HepG2 (cell line): ENCODE measurements around the gene EGFL8. TPM values are rescaled to one million over a fixed set of nuclear protein-coding genes. Genes with fewer than 3 reads are reported as not detected.

ENCODE experiments used
- AGO1 ChIP-seq: fragments of 200-400 bp; formaldehyde crosslinking; IDR thresholded peaks from 2 replicates; pipeline ENCODE4 v1.6.1; 2017; ENCODE audit warnings: mild to moderate bottlenecking, low read depth, low read length, moderate library complexity; ENCODE audit not compliant: poor library complexity, severe bottlenecking
- MTF1 ChIP-seq: sonication (generic); formaldehyde crosslinking; IDR thresholded peaks from 2 replicates; pipeline ENCODE4 v1.5.0; 2020; ENCODE audit warnings: missing genetic modification reagents
- RNF2 ChIP-seq: fragments of 450-650 bp; conservative IDR thresholded peaks from 2 replicates; pipeline ENCODE4 v1.6.1; 2016; ENCODE audit warnings: low read depth
- SOX13 ChIP-seq, 3 experiments: fragments of 450-650 bp in 1 of 3; sonication (generic) in 1 of 3; formaldehyde crosslinking in 1 of 3; IDR thresholded peaks in 2 of 3; conservative IDR thresholded peaks in 1 of 3; 2 replicates each; pipeline versions ENCODE4 v1.5.0 to v1.6.1; 2016 to 2020; ENCODE audit warnings: antibody characterized with exemption in 1 of 3, mild to moderate bottlenecking in 1 of 3, missing compliant biosample characterization in 1 of 3, missing genetic modification reagents in 1 of 3, moderate library complexity in 1 of 3
- U2AF1 ChIP-seq: fragments of 200-400 bp; formaldehyde crosslinking; optimal IDR thresholded peaks from 2 replicates; pipeline ENCODE3; 2017; ENCODE audit warnings: mild to moderate bottlenecking, low read depth, low read length
- ZC3H4 ChIP-seq: sonication (generic); formaldehyde crosslinking; IDR thresholded peaks from 2 replicates; pipeline ENCODE4 v1.4.0; 2020; ENCODE audit warnings: missing genetic modification reagents, borderline replicate concordance
- ZNF180 ChIP-seq: sonication (generic); formaldehyde crosslinking; IDR thresholded peaks from 2 replicates; pipeline ENCODE4 v1.4.0; 2020; ENCODE audit warnings: low read depth, missing genetic modification reagents, borderline replicate concordance
- polyA plus RNA-seq, 8 experiments: library from polyadenylated mRNA; depleted of rRNA in 3 of 8; stranded (reverse) in 7 of 8; unstranded in 1 of 8; fragments of >200 nt; fragmentation: Illumina TruSeq in 4 of 8; extraction: Trizol in 4 of 8; gene quantifications; 2 replicates each; pipeline versions ENCODE4 v1.2.1 to v1.2.3, GENCODE V29; 2011 to 2016; ENCODE audit warnings: low read depth in 4 of 8, missing spikeins in 1 of 8, mixed read lengths in 1 of 8; ENCODE audit not compliant: insufficient read depth in 1 of 8
- total RNA-seq, 5 experiments: library from RNA; depleted of rRNA; stranded (reverse); fragments of >200 nt; fragmentation: Illumina TruSeq; extraction: Trizol; gene quantifications; 2 replicates each; pipeline ENCODE4 v1.2.3, GENCODE V29; 2016; ENCODE audit warnings: low read depth in 1 of 5
- TF ChIP-seq, protein P1 (sequence below): sonication (generic); formaldehyde crosslinking; IDR thresholded peaks from 2 replicates; pipeline ENCODE4 v1.4.0; 2020; ENCODE audit warnings: missing genetic modification reagents, borderline replicate concordance
- TF ChIP-seq, protein P2 (sequence below): sonication (generic); formaldehyde crosslinking; IDR thresholded peaks from 2 replicates; pipeline ENCODE4 v1.8.0; 2022; ENCODE audit warnings: mild to moderate bottlenecking, missing genetic modification reagents, moderate library complexity
- TF ChIP-seq, protein P3 (sequence below): sonication (generic); formaldehyde crosslinking; IDR thresholded peaks from 2 replicates; pipeline ENCODE4 v1.4.0; 2020; ENCODE audit warnings: missing genetic modification reagents
- TF ChIP-seq, protein P4 (sequence below): sonication (generic); formaldehyde crosslinking; IDR thresholded peaks from 2 replicates; pipeline ENCODE4 v1.4.0; 2020; ENCODE audit warnings: missing genetic modification reagents
- TF ChIP-seq, protein P5 (sequence below): sonication (generic); formaldehyde crosslinking; conservative IDR thresholded peaks from 2 replicates; pipeline ENCODE4 v1.8.0; 2022; ENCODE audit warnings: mild to moderate bottlenecking, moderate library complexity, missing genetic modification reagents
- TF ChIP-seq, protein P6 (sequence below): fragments of 450-650 bp; IDR thresholded peaks from 2 replicates; pipeline ENCODE4 v1.6.1; 2017

EGFL8 gene
- total and polyA plus RNA-seq, 2 of the 13 experiments (the other 11 are each of a cell fraction or from before 2014, with no cell fraction given) = 10.0 to 11.5 TPM

DNA sequence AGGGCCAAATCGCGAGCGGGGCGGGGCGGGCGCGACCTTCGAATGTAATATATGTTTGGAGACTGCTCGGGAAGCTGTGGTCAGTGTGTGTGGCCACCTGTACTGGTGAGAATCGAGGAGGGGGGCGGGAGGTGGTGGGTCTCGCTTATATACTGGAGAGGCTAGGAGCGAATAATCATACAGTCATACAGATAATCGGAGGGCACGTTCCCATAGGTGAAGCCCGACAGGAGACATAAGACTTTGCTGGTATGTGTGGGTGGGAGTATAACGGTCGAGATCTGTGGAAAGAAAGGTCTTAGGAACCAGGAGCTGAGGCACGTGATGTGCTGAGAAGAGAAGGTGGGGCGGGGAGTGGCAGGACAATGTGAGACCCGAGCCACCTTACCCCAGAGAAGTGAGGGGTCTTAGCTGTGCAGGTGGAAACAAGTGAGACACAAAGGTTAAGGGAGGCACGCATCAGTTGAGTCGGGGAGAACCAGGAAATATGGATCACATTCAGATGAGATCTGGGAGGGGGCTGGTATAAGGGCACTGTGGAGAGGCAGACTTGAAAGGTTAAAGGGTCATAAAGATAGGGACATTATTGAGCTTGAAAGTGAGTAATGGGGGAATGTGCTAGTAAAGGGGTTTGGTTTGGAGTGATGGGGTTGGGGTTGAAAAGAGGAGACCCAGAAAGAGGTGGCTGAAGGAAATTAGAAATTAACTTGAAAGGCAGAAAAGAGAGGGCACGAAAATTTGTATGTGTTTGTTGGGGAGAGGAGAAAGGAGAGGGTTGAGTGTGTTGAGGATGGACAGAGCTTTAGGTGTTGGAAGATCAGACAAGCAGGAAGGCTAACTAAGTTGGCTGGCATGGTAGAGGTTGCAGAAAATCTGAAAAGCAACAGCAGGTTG is 14.4 kb downstream of the EGFL8 start (continued):
- TF ChIP-seq, protein P1, sequence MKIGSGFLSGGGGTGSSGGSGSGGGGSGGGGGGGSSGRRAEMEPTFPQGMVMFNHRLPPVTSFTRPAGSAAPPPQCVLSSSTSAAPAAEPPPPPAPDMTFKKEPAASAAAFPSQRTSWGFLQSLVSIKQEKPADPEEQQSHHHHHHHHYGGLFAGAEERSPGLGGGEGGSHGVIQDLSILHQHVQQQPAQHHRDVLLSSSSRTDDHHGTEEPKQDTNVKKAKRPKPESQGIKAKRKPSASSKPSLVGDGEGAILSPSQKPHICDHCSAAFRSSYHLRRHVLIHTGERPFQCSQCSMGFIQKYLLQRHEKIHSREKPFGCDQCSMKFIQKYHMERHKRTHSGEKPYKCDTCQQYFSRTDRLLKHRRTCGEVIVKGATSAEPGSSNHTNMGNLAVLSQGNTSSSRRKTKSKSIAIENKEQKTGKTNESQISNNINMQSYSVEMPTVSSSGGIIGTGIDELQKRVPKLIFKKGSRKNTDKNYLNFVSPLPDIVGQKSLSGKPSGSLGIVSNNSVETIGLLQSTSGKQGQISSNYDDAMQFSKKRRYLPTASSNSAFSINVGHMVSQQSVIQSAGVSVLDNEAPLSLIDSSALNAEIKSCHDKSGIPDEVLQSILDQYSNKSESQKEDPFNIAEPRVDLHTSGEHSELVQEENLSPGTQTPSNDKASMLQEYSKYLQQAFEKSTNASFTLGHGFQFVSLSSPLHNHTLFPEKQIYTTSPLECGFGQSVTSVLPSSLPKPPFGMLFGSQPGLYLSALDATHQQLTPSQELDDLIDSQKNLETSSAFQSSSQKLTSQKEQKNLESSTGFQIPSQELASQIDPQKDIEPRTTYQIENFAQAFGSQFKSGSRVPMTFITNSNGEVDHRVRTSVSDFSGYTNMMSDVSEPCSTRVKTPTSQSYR (CRISPR knock-in tag) = peak; percentile 50; the same call in 1 of the 2 replicates
- TF ChIP-seq RNF2 (no peak), AGO1 (no peak), U2AF1 (no peak), ZC3H4 (CRISPR knock-in tag) (0 out of 2 replicates have a peak, but pooled peaks have one; percentile 33), ZNF180 (CRISPR knock-in tag) (no peak), MTF1 (CRISPR knock-in tag) (no peak), SOX13 (IDR thresholded peaks at IDR 0.05) (no peak), SOX13 (CRISPR knock-in tag; conservative IDR thresholded peaks at IDR 0.05 in 1 of 2, IDR thresholded peaks at IDR 0.05 in 1 of 2) (no peak)
- TF ChIP-seq, protein P2, sequence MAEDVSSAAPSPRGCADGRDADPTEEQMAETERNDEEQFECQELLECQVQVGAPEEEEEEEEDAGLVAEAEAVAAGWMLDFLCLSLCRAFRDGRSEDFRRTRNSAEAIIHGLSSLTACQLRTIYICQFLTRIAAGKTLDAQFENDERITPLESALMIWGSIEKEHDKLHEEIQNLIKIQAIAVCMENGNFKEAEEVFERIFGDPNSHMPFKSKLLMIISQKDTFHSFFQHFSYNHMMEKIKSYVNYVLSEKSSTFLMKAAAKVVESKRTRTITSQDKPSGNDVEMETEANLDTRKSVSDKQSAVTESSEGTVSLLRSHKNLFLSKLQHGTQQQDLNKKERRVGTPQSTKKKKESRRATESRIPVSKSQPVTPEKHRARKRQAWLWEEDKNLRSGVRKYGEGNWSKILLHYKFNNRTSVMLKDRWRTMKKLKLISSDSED (CRISPR knock-in tag) = no peak
- TF ChIP-seq, protein P3, sequence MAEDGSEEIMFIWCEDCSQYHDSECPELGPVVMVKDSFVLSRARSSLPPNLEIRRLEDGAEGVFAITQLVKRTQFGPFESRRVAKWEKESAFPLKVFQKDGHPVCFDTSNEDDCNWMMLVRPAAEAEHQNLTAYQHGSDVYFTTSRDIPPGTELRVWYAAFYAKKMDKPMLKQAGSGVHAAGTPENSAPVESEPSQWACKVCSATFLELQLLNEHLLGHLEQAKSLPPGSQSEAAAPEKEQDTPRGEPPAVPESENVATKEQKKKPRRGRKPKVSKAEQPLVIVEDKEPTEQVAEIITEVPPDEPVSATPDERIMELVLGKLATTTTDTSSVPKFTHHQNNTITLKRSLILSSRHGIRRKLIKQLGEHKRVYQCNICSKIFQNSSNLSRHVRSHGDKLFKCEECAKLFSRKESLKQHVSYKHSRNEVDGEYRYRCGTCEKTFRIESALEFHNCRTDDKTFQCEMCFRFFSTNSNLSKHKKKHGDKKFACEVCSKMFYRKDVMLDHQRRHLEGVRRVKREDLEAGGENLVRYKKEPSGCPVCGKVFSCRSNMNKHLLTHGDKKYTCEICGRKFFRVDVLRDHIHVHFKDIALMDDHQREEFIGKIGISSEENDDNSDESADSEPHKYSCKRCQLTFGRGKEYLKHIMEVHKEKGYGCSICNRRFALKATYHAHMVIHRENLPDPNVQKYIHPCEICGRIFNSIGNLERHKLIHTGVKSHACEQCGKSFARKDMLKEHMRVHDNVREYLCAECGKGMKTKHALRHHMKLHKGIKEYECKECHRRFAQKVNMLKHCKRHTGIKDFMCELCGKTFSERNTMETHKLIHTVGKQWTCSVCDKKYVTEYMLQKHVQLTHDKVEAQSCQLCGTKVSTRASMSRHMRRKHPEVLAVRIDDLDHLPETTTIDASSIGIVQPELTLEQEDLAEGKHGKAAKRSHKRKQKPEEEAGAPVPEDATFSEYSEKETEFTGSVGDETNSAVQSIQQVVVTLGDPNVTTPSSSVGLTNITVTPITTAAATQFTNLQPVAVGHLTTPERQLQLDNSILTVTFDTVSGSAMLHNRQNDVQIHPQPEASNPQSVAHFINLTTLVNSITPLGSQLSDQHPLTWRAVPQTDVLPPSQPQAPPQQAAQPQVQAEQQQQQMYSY (CRISPR knock-in tag) = no peak
- TF ChIP-seq, protein P4, sequence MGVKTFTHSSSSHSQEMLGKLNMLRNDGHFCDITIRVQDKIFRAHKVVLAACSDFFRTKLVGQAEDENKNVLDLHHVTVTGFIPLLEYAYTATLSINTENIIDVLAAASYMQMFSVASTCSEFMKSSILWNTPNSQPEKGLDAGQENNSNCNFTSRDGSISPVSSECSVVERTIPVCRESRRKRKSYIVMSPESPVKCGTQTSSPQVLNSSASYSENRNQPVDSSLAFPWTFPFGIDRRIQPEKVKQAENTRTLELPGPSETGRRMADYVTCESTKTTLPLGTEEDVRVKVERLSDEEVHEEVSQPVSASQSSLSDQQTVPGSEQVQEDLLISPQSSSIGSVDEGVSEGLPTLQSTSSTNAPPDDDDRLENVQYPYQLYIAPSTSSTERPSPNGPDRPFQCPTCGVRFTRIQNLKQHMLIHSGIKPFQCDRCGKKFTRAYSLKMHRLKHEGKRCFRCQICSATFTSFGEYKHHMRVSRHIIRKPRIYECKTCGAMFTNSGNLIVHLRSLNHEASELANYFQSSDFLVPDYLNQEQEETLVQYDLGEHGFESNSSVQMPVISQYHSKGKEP (CRISPR knock-in tag) = no peak
- TF ChIP-seq, protein P5, sequence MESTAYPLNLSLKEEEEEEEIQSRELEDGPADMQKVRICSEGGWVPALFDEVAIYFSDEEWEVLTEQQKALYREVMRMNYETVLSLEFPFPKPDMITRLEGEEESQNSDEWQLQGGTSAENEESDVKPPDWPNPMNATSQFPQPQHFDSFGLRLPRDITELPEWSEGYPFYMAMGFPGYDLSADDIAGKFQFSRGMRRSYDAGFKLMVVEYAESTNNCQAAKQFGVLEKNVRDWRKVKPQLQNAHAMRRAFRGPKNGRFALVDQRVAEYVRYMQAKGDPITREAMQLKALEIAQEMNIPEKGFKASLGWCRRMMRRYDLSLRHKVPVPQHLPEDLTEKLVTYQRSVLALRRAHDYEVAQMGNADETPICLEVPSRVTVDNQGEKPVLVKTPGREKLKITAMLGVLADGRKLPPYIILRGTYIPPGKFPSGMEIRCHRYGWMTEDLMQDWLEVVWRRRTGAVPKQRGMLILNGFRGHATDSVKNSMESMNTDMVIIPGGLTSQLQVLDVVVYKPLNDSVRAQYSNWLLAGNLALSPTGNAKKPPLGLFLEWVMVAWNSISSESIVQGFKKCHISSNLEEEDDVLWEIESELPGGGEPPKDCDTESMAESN = no peak
- TF ChIP-seq, protein P6, sequence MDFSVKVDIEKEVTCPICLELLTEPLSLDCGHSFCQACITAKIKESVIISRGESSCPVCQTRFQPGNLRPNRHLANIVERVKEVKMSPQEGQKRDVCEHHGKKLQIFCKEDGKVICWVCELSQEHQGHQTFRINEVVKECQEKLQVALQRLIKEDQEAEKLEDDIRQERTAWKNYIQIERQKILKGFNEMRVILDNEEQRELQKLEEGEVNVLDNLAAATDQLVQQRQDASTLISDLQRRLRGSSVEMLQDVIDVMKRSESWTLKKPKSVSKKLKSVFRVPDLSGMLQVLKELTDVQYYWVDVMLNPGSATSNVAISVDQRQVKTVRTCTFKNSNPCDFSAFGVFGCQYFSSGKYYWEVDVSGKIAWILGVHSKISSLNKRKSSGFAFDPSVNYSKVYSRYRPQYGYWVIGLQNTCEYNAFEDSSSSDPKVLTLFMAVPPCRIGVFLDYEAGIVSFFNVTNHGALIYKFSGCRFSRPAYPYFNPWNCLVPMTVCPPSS = no peak
